H1 (cell line): Measurements from ENCODE around the gene WASHC4. TPM values are rescaled to one million over a fixed set of nuclear protein-coding genes. Genes with fewer than 3 reads are reported as not detected.

ENCODE experiments used
- CTCF ChIA-PET: fragments of 300-600 bp; sonication (Branson Sonifier 250); formaldehyde crosslinking; loops from one replicate; lab custom pipeline; 2021; ENCODE audit not compliant: partially characterized antibody; lab: Charles Lee
- POLR2A ChIA-PET: fragments of 300-600 bp; sonication (Branson Sonifier 250); formaldehyde crosslinking; loops from one replicate; lab custom pipeline; 2021; ENCODE audit warnings: inconsistent platforms; ENCODE audit not compliant: partially characterized antibody; lab: Charles Lee
- DNase-seq, 2 experiments: peaks; one replicate each; pipeline versions ENCODE4 v3.0.0 to v3.0.0-alpha.2; 2010 to 2022; ENCODE audit warnings: low spot score in 2 of 2, low read depth in 1 of 2, mixed read lengths in 1 of 2
- FAIRE-seq: peaks from 2 replicates; lab custom pipeline; 2011; peaks lifted over from hg19 to GRCh38; lab: Jason Lieb, UNC
- H2AFZ ChIP-seq: 2 replicates; pipeline ENCODE4 v1.8.1; 2012; ENCODE audit warnings: low read length, inconsistent platforms
- H2AK5ac ChIP-seq: 2 replicates; pipeline ENCODE4 v1.6.1; 2013; ENCODE audit warnings: low read depth, low read length
- H2BK120ac ChIP-seq: replicated peaks from 2 replicates; pipeline ENCODE3; 2013; ENCODE audit warnings: low read depth, low read length, inconsistent platforms
- H2BK12ac ChIP-seq: 2 replicates; pipeline ENCODE4 v1.6.1; 2013; ENCODE audit warnings: low read depth, low read length
- H2BK15ac ChIP-seq: 2 replicates; pipeline ENCODE4 v1.6.1; 2013; ENCODE audit warnings: low read length
- H2BK20ac ChIP-seq: 2 replicates; pipeline ENCODE4 v1.6.1; 2013; ENCODE audit warnings: low read length
- H2BK5ac ChIP-seq: 2 replicates; pipeline ENCODE4 v1.6.1; 2013; ENCODE audit warnings: low read depth, low read length
- H3K14ac ChIP-seq: 2 replicates; pipeline ENCODE4 v1.6.1; 2013; ENCODE audit warnings: inconsistent platforms; ENCODE audit not compliant: insufficient read length
- H3K18ac ChIP-seq: 2 replicates; pipeline ENCODE4 v1.6.1; 2013; ENCODE audit warnings: low read length; ENCODE audit errors: extremely low read depth
- H3K23ac ChIP-seq: 2 replicates; pipeline ENCODE4 v1.6.1; 2013; ENCODE audit warnings: inconsistent platforms; ENCODE audit not compliant: insufficient read length
- H3K23me2 ChIP-seq: 2 replicates; pipeline ENCODE4 v1.6.1; 2013; ENCODE audit warnings: low read depth, low read length
- H3K27ac ChIP-seq: 2 replicates; pipeline ENCODE4 v1.6.1; 2011; ENCODE audit warnings: low read depth, low read length, inconsistent platforms
- H3K27me3 ChIP-seq, 4 experiments: replicated peaks in 1 of 4; 1 replicate in 1 of 4; 2 replicates in 3 of 4; pipeline versions ENCODE4 v1.6.1 to v1.8.1; 2011 to 2013; ENCODE audit warnings: low read length in 3 of 4, mild to moderate bottlenecking in 3 of 4, inconsistent platforms in 2 of 4, mixed read lengths in 2 of 4, moderate library complexity in 1 of 4; ENCODE audit not compliant: control insufficient read depth in 3 of 4, insufficient read depth in 3 of 4; ENCODE audit errors: extremely low read depth in 1 of 4
- H3K36me3 ChIP-seq, 4 experiments: 2 replicates each; pipeline versions ENCODE4 v1.6.1 to v1.8.1; 2011 to 2013; ENCODE audit warnings: mild to moderate bottlenecking in 4 of 4, low read length in 3 of 4, moderate library complexity in 2 of 4, control low read depth in 1 of 4, inconsistent platforms in 1 of 4; ENCODE audit not compliant: insufficient read depth in 4 of 4, control insufficient read depth in 2 of 4
- H3K4ac ChIP-seq: replicated peaks from 2 replicates; pipeline ENCODE3; 2013; ENCODE audit warnings: low read length, low read depth, mixed read lengths, inconsistent platforms; ENCODE audit not compliant: insufficient read length
- H3K4me1 ChIP-seq, 4 experiments: replicated peaks in 1 of 4; 1 replicate in 1 of 4; 2 replicates in 3 of 4; pipeline versions ENCODE4 v1.6.1 to v1.8.1; 2011 to 2013; ENCODE audit warnings: low read length in 3 of 4, inconsistent platforms in 2 of 4, mixed read lengths in 1 of 4; ENCODE audit not compliant: insufficient read depth in 4 of 4, control insufficient read depth in 3 of 4
- H3K4me2 ChIP-seq, 2 experiments: 2 replicates each; pipeline versions ENCODE4 v1.6.1 to v1.8.1; 2011 to 2013; ENCODE audit warnings: low read depth in 2 of 2, low read length in 2 of 2, control low read depth in 1 of 2, inconsistent platforms in 1 of 2, mild to moderate bottlenecking in 1 of 2; ENCODE audit not compliant: insufficient read depth in 1 of 2
- H3K4me3 ChIP-seq, 4 experiments: fragments of 200-600, 300-600 bp in 1 of 4; sonication (generic), shearing (Covaris generic), sonication (Bioruptor Twin) in 1 of 4; 2 replicates each; pipeline versions ENCODE4 v1.5.1 to v1.8.1; 2011 to 2016; ENCODE audit warnings: low read length in 4 of 4, low read depth in 3 of 4, control low read depth in 2 of 4, inconsistent platforms in 2 of 4, mild to moderate bottlenecking in 2 of 4, mixed read lengths in 1 of 4, moderate library complexity in 1 of 4; ENCODE audit not compliant: insufficient read depth in 2 of 4; ENCODE audit errors: extremely low read depth in 1 of 4
- H3K56ac ChIP-seq: replicated peaks from 2 replicates; pipeline ENCODE3; 2013; ENCODE audit warnings: low read depth, mild to moderate bottlenecking, mixed read lengths, low read length, inconsistent platforms; ENCODE audit not compliant: insufficient read length
- H3K79me1 ChIP-seq: 2 replicates; pipeline ENCODE4 v1.6.1; 2013; ENCODE audit warnings: low read depth, low read length, control low read depth
- H3K79me2 ChIP-seq, 2 experiments: 2 replicates each; pipeline versions ENCODE4 v1.6.1 to v1.8.1; 2012 to 2013; ENCODE audit warnings: low read length in 2 of 2, mild to moderate bottlenecking in 2 of 2, inconsistent platforms in 1 of 2; ENCODE audit not compliant: insufficient read depth in 2 of 2, control insufficient read depth in 1 of 2
- H3K9ac ChIP-seq, 4 experiments: replicated peaks in 1 of 4; 1 replicate in 1 of 4; 2 replicates in 3 of 4; pipeline versions ENCODE4 v1.6.1 to v1.8.1; 2011 to 2013; ENCODE audit warnings: low read depth in 3 of 4, low read length in 3 of 4, control low read depth in 2 of 4, mild to moderate bottlenecking in 2 of 4, moderate library complexity in 2 of 4, inconsistent platforms in 1 of 4; ENCODE audit errors: extremely low read depth in 1 of 4
- H3K9me3 ChIP-seq, 2 experiments: 2 replicates each; pipeline versions ENCODE4 v1.6.1 to v1.8.1; 2012 to 2013; ENCODE audit warnings: mild to moderate bottlenecking in 2 of 2, moderate library complexity in 2 of 2, control low read depth in 1 of 2, inconsistent platforms in 1 of 2, low read depth in 1 of 2, low read length in 1 of 2, mixed read lengths in 1 of 2; ENCODE audit not compliant: insufficient read depth in 2 of 2
- H4K20me1 ChIP-seq, 2 experiments: replicated peaks in 1 of 2; 2 replicates each; pipeline versions ENCODE3 to v1.8.1; 2011 to 2013; ENCODE audit warnings: inconsistent platforms in 2 of 2, low read length in 2 of 2, mild to moderate bottlenecking in 1 of 2; ENCODE audit not compliant: insufficient read depth in 2 of 2, control insufficient read depth in 1 of 2
- H4K5ac ChIP-seq: 2 replicates; pipeline ENCODE4 v1.6.1; 2013; ENCODE audit warnings: low read length, low read depth, mixed read lengths, inconsistent platforms; ENCODE audit not compliant: insufficient read length
- H4K8ac ChIP-seq: 2 replicates; pipeline ENCODE4 v1.8.0; 2013; ENCODE audit warnings: mild to moderate bottlenecking, moderate library complexity, low read length, inconsistent platforms; ENCODE audit not compliant: insufficient read depth; ENCODE audit errors: extremely low read depth
- H4K91ac ChIP-seq: replicated peaks from 2 replicates; pipeline ENCODE3; 2013; ENCODE audit warnings: low read length, mixed read lengths, inconsistent platforms; ENCODE audit not compliant: insufficient read length
- CHD1 ChIP-seq: IDR thresholded peaks from 2 replicates; pipeline ENCODE4 v1.6.1; 2012; ENCODE audit warnings: low read depth, low read length, improper control_type of control experiment
- FOSL1 ChIP-seq: IDR thresholded peaks from 2 replicates; pipeline ENCODE4 v1.6.1; 2011; ENCODE audit warnings: mild to moderate bottlenecking, low read depth, low read length, moderate library complexity; ENCODE audit not compliant: insufficient read depth
- HDAC2 ChIP-seq, 2 experiments: fragments of 300-600 bp in 1 of 2; sonication (generic) in 1 of 2; IDR thresholded peaks; 2 replicates each; pipeline ENCODE4 v1.6.1; 2011 to 2012; ENCODE audit warnings: low read depth in 2 of 2, low read length in 2 of 2, mild to moderate bottlenecking in 2 of 2, moderate library complexity in 2 of 2, borderline replicate concordance in 1 of 2, inconsistent platforms in 1 of 2
- RBBP5 ChIP-seq: IDR thresholded peaks from 2 replicates; pipeline ENCODE4 v1.7.1; 2012; ENCODE audit warnings: low read depth, mild to moderate bottlenecking, inconsistent platforms, low read length, moderate library complexity, borderline replicate concordance
- TAF7 ChIP-seq: optimal IDR thresholded peaks from 2 replicates; pipeline ENCODE3; 2011; ENCODE audit warnings: low read depth, mild to moderate bottlenecking, inconsistent platforms, low read length, moderate library complexity, borderline replicate concordance
- TEAD4 ChIP-seq: IDR thresholded peaks from 2 replicates; pipeline ENCODE4 v1.6.1; 2012; ENCODE audit warnings: low read depth, low read length, inconsistent platforms, mixed read lengths
- YY1 ChIP-seq: IDR thresholded peaks from 2 replicates; pipeline ENCODE4 v1.6.1; 2011; ENCODE audit warnings: low read depth, mild to moderate bottlenecking, low read length
- WGBS, 2 experiments: shearing (Covaris generic) in 1 of 2; methylation state at CpG; one replicate each; pipeline versions ENCODE4 v1.1.6 to v1.1.7; 2013 to 2015; ENCODE audit warnings: low lambda C conversion rate in 2 of 2, mixed read lengths in 2 of 2, inconsistent platforms in 1 of 2, low coverage in 1 of 2, missing lambda C conversion rate in 1 of 2; ENCODE audit not compliant: insufficient replicate concordance in 2 of 2, insufficient coverage in 1 of 2, insufficient read length in 1 of 2; ENCODE audit errors: extremely low coverage in 1 of 2, missing lambda C conversion rate in 1 of 2; 5-methylcytosine and 5-hydroxymethylcytosine counted together
- polyA plus RNA-seq, 7 experiments: library from polyadenylated mRNA; depleted of rRNA in 3 of 7; stranded (reverse) in 5 of 7; unstranded in 2 of 7; fragments of >200 nt in 5 of 7; fragments of 200-250 nt in 2 of 7; gene quantifications; 1 replicate in 5 of 7; 2 replicates in 1 of 7; 4 replicates in 1 of 7; pipeline versions ENCODE4 v1.2.1 to v1.2.3, GENCODE V29; 2011 to 2013; ENCODE audit warnings: missing spikeins in 2 of 7, mixed read lengths in 2 of 7
- total RNA-seq: library from RNA; stranded (reverse); fragmentation: NEBNext Ultra II Directional; extraction: Animal tissue kit (Norgen Biotek cat#: 25700); gene quantifications from 2 replicates; pipeline ENCODE4 v1.2.1, GENCODE V29; 2021
- TF ChIP-seq, protein P1 (sequence below): IDR thresholded peaks from 2 replicates; pipeline ENCODE4 v1.6.1; 2012; ENCODE audit warnings: low read length, inconsistent platforms

WASHC4 gene
- total and polyA plus RNA-seq, 2 of the 8 experiments (the other 6 are each of a cell fraction or from before 2014, with no cell fraction given), result 13.0 to 38.5 TPM

DNA sequence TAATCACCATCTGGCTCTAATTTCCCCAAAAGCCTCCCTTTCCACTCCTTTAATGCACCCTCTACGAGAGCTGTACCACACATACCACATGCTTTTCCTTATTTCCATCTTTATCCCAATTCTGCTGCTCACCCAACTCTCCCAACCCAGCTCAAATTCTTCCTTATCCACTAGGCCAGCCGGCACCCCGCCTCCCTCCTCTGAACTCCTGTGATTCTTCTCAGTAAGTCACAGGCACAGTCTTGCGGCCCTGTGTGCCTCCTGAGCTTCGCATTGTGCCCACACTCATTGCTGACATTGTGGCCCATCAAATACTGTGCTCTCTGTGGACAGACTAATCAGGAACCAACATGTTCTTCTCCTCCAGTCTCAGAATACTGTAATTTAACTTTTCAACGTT, 83.0 kb downstream of the WASHC4 start:
- FAIRE-seq, result no peak
- H4K5ac ChIP-seq, result no peak overlapping the region
- no peak overlapping the region for H3K9ac ChIP-seq
- POLR2A ChIA-PET, result interaction anchor here (0.6 to 1.9 kb wide), 2 partner anchors 15 to 141 kb away, joined by 3 to 5 read pairs; no protein-coding TSS in a partner anchor
- no peak overlapping the region for H4K8ac ChIP-seq
- no peaks in the 10 kb centered on the region for H3K23me2 ChIP-seq
- H3K14ac ChIP-seq, result no peak overlapping the region
- DNase-seq, result no peak
- no peak overlapping the region for H2AK5ac ChIP-seq
- H3K27me3 ChIP-seq, result no peaks in the 10 kb centered on the region
- H2BK12ac ChIP-seq, result no peak overlapping the region
- H3K4ac ChIP-seq, result no peak overlapping the region
- no peak overlapping the region for H2AFZ ChIP-seq
- no peak overlapping the region for H3K18ac ChIP-seq
- peaks cover 3 to 40% (median 16%) of the 10 kb centered on the region in 4 experiments for H3K36me3 ChIP-seq
- H3K23ac ChIP-seq, result no peak overlapping the region
- CTCF ChIA-PET, result interaction anchor here (1.5 kb wide), 1 partner anchor 11 kb away, joined by 3 read pairs; no protein-coding TSS in a partner anchor
- no peak overlapping the region for H2BK5ac ChIP-seq
- H3K79me2 ChIP-seq, result no peaks in the 10 kb centered on the region
- no peak overlapping the region for H3K56ac ChIP-seq
- WGBS, 2 experiments, result 90% methylated on average over 6 of the region's 6 CpGs; no CpG with 5 or more reads in 1 of the 2 experiments
- no peaks in the 10 kb centered on the region for H3K79me1 ChIP-seq
- peaks cover 0 to 2% of the 10 kb centered on the region in 2 experiments for H4K20me1 ChIP-seq
- H2BK15ac ChIP-seq, result no peak overlapping the region
- no peak overlapping the region for H4K91ac ChIP-seq
- H3K9me3 ChIP-seq, result no peaks in the 10 kb centered on the region
- no peak overlapping the region for H3K4me2 ChIP-seq
- H3K27ac ChIP-seq, result no peak overlapping the region
- no peak overlapping the region for H3K4me3 ChIP-seq
- no peak overlapping the region for H2BK20ac ChIP-seq
- no peaks in the 10 kb centered on the region for H3K4me1 ChIP-seq
- H2BK120ac ChIP-seq, result no peak overlapping the region
- TF ChIP-seq RBBP5 (no peak), TAF7 (no peak), YY1 (no peak), FOSL1 (no peak), HDAC2 (IDR thresholded peaks at IDR 0.05; ENCODE audit: borderline replicate concordance in 1 of 2, low read depth in 2 of 2, low read length in 2 of 2) (no peak), CHD1 (no peak), TEAD4 (no peak)
- TF ChIP-seq, protein P1, sequence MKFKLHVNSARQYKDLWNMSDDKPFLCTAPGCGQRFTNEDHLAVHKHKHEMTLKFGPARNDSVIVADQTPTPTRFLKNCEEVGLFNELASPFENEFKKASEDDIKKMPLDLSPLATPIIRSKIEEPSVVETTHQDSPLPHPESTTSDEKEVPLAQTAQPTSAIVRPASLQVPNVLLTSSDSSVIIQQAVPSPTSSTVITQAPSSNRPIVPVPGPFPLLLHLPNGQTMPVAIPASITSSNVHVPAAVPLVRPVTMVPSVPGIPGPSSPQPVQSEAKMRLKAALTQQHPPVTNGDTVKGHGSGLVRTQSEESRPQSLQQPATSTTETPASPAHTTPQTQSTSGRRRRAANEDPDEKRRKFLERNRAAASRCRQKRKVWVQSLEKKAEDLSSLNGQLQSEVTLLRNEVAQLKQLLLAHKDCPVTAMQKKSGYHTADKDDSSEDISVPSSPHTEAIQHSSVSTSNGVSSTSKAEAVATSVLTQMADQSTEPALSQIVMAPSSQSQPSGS, result no peak
